K562 treated with DMSO at 1 percent for 24 hours (cell line): ENCODE data around the gene CTU2. TPM values are rescaled to one million over a fixed set of nuclear protein-coding genes. Genes with fewer than 3 reads are reported as not detected.

Source experiments
- total RNA-seq: library from RNA; unstranded; fragments of 300-600 nt; gene quantifications from 2 replicates; pipeline ENCODE4 v1.2.3, GENCODE V29; 2022; ENCODE audit warnings: low read depth; ENCODE audit not compliant: insufficient read depth

The CTU2 gene
- 31.7 and 41.7 TPM in 2 replicates for total RNA-seq

GRCh38 chr16:88706229-88706964 lies at the start of gene CTU2, which contains the start of gene RNF166:
TSS of gene CTU2 (plus strand) at chr16:88706503. CDS start at chr16:88706531, 28 bp downstream.
TSS of gene RNF166 (minus strand) at chr16:88706408. CDS start at chr16:88706325, 83 bp downstream.

GRCh38 chr16:88662843-88663606 lies 43.3 kb upstream of the CTU2 start, which contains the start of gene MVD:
TSS of gene MVD (minus strand) at chr16:88663091. CDS start at chr16:88663080, 11 bp downstream.

GRCh38 chr16:88686439-88687253 lies 19.7 kb upstream of the CTU2 start, which contains the start of gene SNAI3:
TSS of gene SNAI3 (minus strand) at chr16:88686507. CDS start at chr16:88686406, 101 bp downstream.

Other genes with a start within 250 kb of the CTU2 start
- 73.5 and 75.3 TPM in 2 replicates for gene ZC3H18, start 136.1 kb upstream of the CTU2 start, total RNA-seq
- not detected in 2 replicates for gene IL17C, start 67.9 kb upstream of the CTU2 start, total RNA-seq
- gene CYBA, start 55.5 kb upstream of the CTU2 start, total RNA-seq: 743 and 802 TPM in 2 replicates
- 131 and 151 TPM in 2 replicates for gene MVD, start 43.4 kb upstream of the CTU2 start, total RNA-seq
- 3.4 and 3.6 TPM in 2 replicates for gene SNAI3, start 20.0 kb upstream of the CTU2 start, total RNA-seq
- gene RNF166, start 95 bp upstream of the CTU2 start, total RNA-seq: 67.0 and 75.1 TPM in 2 replicates
- gene PIEZO1, start 78.7 kb downstream of the CTU2 start, total RNA-seq: 248 and 280 TPM in 2 replicates
- gene CDT1, start 97.3 kb downstream of the CTU2 start, total RNA-seq: 241 and 305 TPM in 2 replicates
- gene APRT, start 105.4 kb downstream of the CTU2 start, total RNA-seq: 205 and 275 TPM in 2 replicates
- 14.2 and 16.1 TPM in 2 replicates for gene GALNS, start 150.4 kb downstream of the CTU2 start, total RNA-seq
- gene TRAPPC2L, start 150.6 kb downstream of the CTU2 start, total RNA-seq: 54.7 and 72.0 TPM in 2 replicates
- gene PABPN1L, start 160.2 kb downstream of the CTU2 start, total RNA-seq: 0.70 TPM in 1 of 2 replicates, not detected in the other